ENCODE measurements around the gene CTDP1. TPM values are rescaled to one million over a fixed set of nuclear protein-coding genes. Genes with fewer than 3 reads are reported as not detected.

The CTDP1 gene
- total RNA-seq, 1 experiment from 2014 or later, result 31.7 TPM

GRCh38 chr18:79753391-79753851 is 73.8 kb downstream of the CTDP1 start:
- TF ChIP-seq EZH2 (IDR thresholded peaks at IDR 0.05; ENCODE audit: low read length, unreplicated experiment) (no peak), EZH2phosphoT487 (IDR thresholded peaks at IDR 0.05; ENCODE audit: borderline replicate concordance, low read length) (no peak), CTCF (conservative IDR thresholded peaks at IDR 0.05; ENCODE audit: low read depth, low read length) (no peak)
- Histone ChIP-seq H3F3A (ENCODE audit: low read length, unreplicated experiment) (no peaks in the 10 kb centered on the region), H3K27me3 (ENCODE audit: low read length) (no peaks in the 10 kb centered on the region), H3K4me1 (ENCODE audit: insufficient read depth, low read length) (no peaks in the 10 kb centered on the region), H3K4me3 (ENCODE audit: low read length) (no peak overlapping the region), H3K27ac (ENCODE audit: low read length) (no peak overlapping the region), H2AFZ (ENCODE audit: low read length) (no peak overlapping the region), H3K79me2 (ENCODE audit: low read length) (no peaks in the 10 kb centered on the region), H3K9me3 (ENCODE audit: low read length) (no peaks in the 10 kb centered on the region), H3K36me3 (ENCODE audit: low read depth, low read length) (peaks cover 17% of the 10 kb centered on the region; the same call in 1 of the 2 replicates), H3K4me2 (ENCODE audit: low read length) (no peak overlapping the region), H3K9me2 (replicated peaks; ENCODE audit: low read length) (no peaks in the 10 kb centered on the region), H4K20me1 (ENCODE audit: low read length) (0 out of 2 replicates have a peak, but pooled peaks cover 4% of the 10 kb centered on the region), H3K9ac (ENCODE audit: low read length) (no peak overlapping the region)
- DNase-seq, result no peak
- CTCF ChIA-PET, result no interaction called here
- BruUV-seq (replicated peaks), result no TSS peak
- no peak for ATAC-seq
- POLR2A ChIA-PET (ENCODE audit: unreplicated experiment), result no interaction called here
- intact Hi-C loops (cut with micrococcal nuclease), result no loop called here

GRCh38 chr18:79754022-79754761 is 74.6 kb downstream of the CTDP1 start:
- ChIA-PET CTCF (no interaction called here), POLR2A (ENCODE audit: unreplicated experiment) (no interaction called here)
- intact Hi-C loops (cut with micrococcal nuclease), result no loop called here
- TF ChIP-seq EZH2phosphoT487 (IDR thresholded peaks at IDR 0.05; ENCODE audit: borderline replicate concordance, low read length) (no peak), CTCF (conservative IDR thresholded peaks at IDR 0.05; ENCODE audit: low read depth, low read length) (no peak), EZH2 (IDR thresholded peaks at IDR 0.05; ENCODE audit: low read length, unreplicated experiment) (no peak)
- Histone ChIP-seq H3K79me2 (ENCODE audit: low read length) (no peaks in the 10 kb centered on the region), H4K20me1 (ENCODE audit: low read length) (0 out of 2 replicates have a peak, but pooled peaks cover 4% of the 10 kb centered on the region), H3K27me3 (ENCODE audit: low read length) (no peaks in the 10 kb centered on the region), H3K9me3 (ENCODE audit: low read length) (no peaks in the 10 kb centered on the region), H3K4me3 (ENCODE audit: low read length) (no peak overlapping the region), H3K4me1 (ENCODE audit: insufficient read depth, low read length) (no peaks in the 10 kb centered on the region), H3F3A (ENCODE audit: low read length, unreplicated experiment) (no peaks in the 10 kb centered on the region), H2AFZ (ENCODE audit: low read length) (no peak overlapping the region), H3K27ac (ENCODE audit: low read length) (no peak overlapping the region), H3K9ac (ENCODE audit: low read length) (no peak overlapping the region), H3K36me3 (ENCODE audit: low read depth, low read length) (peaks cover 17% of the 10 kb centered on the region; the same call in 1 of the 2 replicates), H3K9me2 (replicated peaks; ENCODE audit: low read length) (no peaks in the 10 kb centered on the region), H3K4me2 (ENCODE audit: low read length) (no peak overlapping the region)
- no TSS peak for BruUV-seq (replicated peaks)
- no peak for DNase-seq
- no peak for ATAC-seq

GRCh38 chr18:79754831-79755351 is 75.3 kb downstream of the CTDP1 start:
- intact Hi-C loops (cut with micrococcal nuclease), result no loop called here
- Histone ChIP-seq H3K9ac (ENCODE audit: low read length) (no peak overlapping the region), H3K9me3 (ENCODE audit: low read length) (no peaks in the 10 kb centered on the region), H4K20me1 (ENCODE audit: low read length) (0 out of 2 replicates have a peak, but pooled peaks cover 4% of the 10 kb centered on the region), H3K27me3 (ENCODE audit: low read length) (no peaks in the 10 kb centered on the region), H3K4me2 (ENCODE audit: low read length) (no peak overlapping the region), H3K4me3 (ENCODE audit: low read length) (no peak overlapping the region), H2AFZ (ENCODE audit: low read length) (no peak overlapping the region), H3K79me2 (ENCODE audit: low read length) (no peaks in the 10 kb centered on the region), H3K36me3 (ENCODE audit: low read depth, low read length) (peaks cover 17% of the 10 kb centered on the region; the same call in 1 of the 2 replicates), H3K9me2 (replicated peaks; ENCODE audit: low read length) (no peaks in the 10 kb centered on the region), H3K27ac (ENCODE audit: low read length) (no peak overlapping the region), H3F3A (ENCODE audit: low read length, unreplicated experiment) (no peaks in the 10 kb centered on the region), H3K4me1 (ENCODE audit: insufficient read depth, low read length) (no peaks in the 10 kb centered on the region)
- no peak for ATAC-seq
- POLR2A ChIA-PET (ENCODE audit: unreplicated experiment), result no interaction called here
- TF ChIP-seq EZH2 (IDR thresholded peaks at IDR 0.05; ENCODE audit: low read length, unreplicated experiment), result no peak
- TF ChIP-seq EZH2phosphoT487 (IDR thresholded peaks at IDR 0.05; ENCODE audit: borderline replicate concordance, low read length), result no peak
- TF ChIP-seq CTCF (conservative IDR thresholded peaks at IDR 0.05; ENCODE audit: low read depth, low read length), result no peak
- no peak for DNase-seq
- BruUV-seq (replicated peaks), result no TSS peak
- CTCF ChIA-PET, result no interaction called here
